ENCODE data around the gene CFAP43.

- TF ChIP-seq CTCF (conservative IDR thresholded peaks at IDR 0.05), result no peak
- TF ChIP-seq ZFX (IDR thresholded peaks at IDR 0.05), result no peak
Observed at GRCh38 chr10:104257235-104257634, 25.1 kb upstream of the CFAP43 start.

Data from C4-2B (cell line).